ENCODE measurements around the gene CD300H.

- no peak for TF ChIP-seq EZH2 (IDR thresholded peaks at IDR 0.05)
- no peak for TF ChIP-seq POLR2AphosphoS5 (IDR thresholded peaks at IDR 0.05; ENCODE audit: borderline replicate concordance, low read depth, low read length)
- no peak for TF ChIP-seq FOXP2 (optimal IDR thresholded peaks at IDR 0.05; ENCODE audit: control extremely low read depth, extremely low read length, insufficient read depth)
These were observed 25.0 kb upstream of the CD300H start, which contains the start of gene CD300LD for GRCh38 chr17:74592087-74592990.
